Upper lobe of left lung (tissue), 6 donors: ENCODE results near the gene AGMO. TPM values are rescaled to one million over a fixed set of nuclear protein-coding genes. Genes with fewer than 3 reads are reported as not detected.
A peak's percentile ranks its signal among the peaks of the same experiment; 100 is the strongest.

Experiments used
- ATAC-seq, 2 donors: fragments of 200-7000 bp; cut with Tn5 transposase; one replicate each; pipeline ENCODE4 v1.9.1; 2022; ENCODE audit warnings: mild to moderate bottlenecking in 2 of 2, moderate library complexity in 2 of 2; ENCODE audit not compliant: low FRiP score in 2 of 2
- DNase-seq, 2 donors: peaks; one replicate each; pipeline ENCODE4 v3.0.0-alpha.2; 2019 to 2020
- H3K27ac ChIP-seq, 4 donors: fragments of 200-600 bp; sonication (generic); one replicate each; pipeline ENCODE4 v1.5.1; 2016 to 2019
- H3K27me3 ChIP-seq, 4 donors: fragments of 200-600 bp; sonication (generic); one replicate each; pipeline ENCODE4 v1.5.1; 2017 to 2019
- H3K36me3 ChIP-seq, 4 donors: fragments of 200-600 bp; sonication (generic); one replicate each; pipeline ENCODE4 v1.5.1; 2016 to 2019
- H3K4me1 ChIP-seq, 4 donors: fragments of 200-600 bp; sonication (generic); one replicate each; pipeline ENCODE4 v1.5.1; 2018 to 2019
- H3K4me3 ChIP-seq, 4 donors: fragments of 200-600 bp; sonication (generic); one replicate each; pipeline ENCODE4 v1.5.1; 2017 to 2019; ENCODE audit warnings: mild to moderate bottlenecking in 2 of 4, moderate library complexity in 1 of 4
- H3K9me3 ChIP-seq, 4 donors: fragments of 200-600 bp; sonication (generic); one replicate each; pipeline ENCODE4 v1.5.1; 2018 to 2019
- CTCF ChIP-seq, 6 experiments: fragments of 450-650 bp in 4 of 6; fragments of 200-600 bp in 2 of 6; sonication (generic) in 2 of 6; IDR thresholded peaks; one replicate each; pipeline ENCODE4 v1.5.1; 2016 to 2019; ENCODE audit warnings: antibody characterized with exemption in 6 of 6
- EP300 ChIP-seq, 4 donors: sonication (generic); formaldehyde crosslinking; IDR thresholded peaks; one replicate each; pipeline ENCODE4 v1.5.1; 2017; ENCODE audit warnings: antibody characterized with exemption in 4 of 4, control low read depth in 2 of 4
- POLR2A ChIP-seq, 4 donors: fragments of 450-650 bp; IDR thresholded peaks; one replicate each; pipeline ENCODE4 v1.5.1; 2016 to 2017; ENCODE audit warnings: antibody characterized with exemption in 4 of 4, mild to moderate bottlenecking in 2 of 4
- POLR2AphosphoS5 ChIP-seq, 2 donors: sonication (generic); formaldehyde crosslinking; IDR thresholded peaks; one replicate each; pipeline ENCODE4 v1.5.1; 2017; ENCODE audit warnings: antibody characterized with exemption in 2 of 2
- WGBS, 2 donors: methylation state at CpG; one replicate each; pipeline ENCODE4 v1.1.5; 2017 to 2018; 5-methylcytosine and 5-hydroxymethylcytosine counted together
- total RNA-seq, 6 donors: library from RNA; depleted of rRNA in 4 of 6; stranded (reverse); fragments of >200 nt in 4 of 6; gene quantifications; one replicate each; pipeline versions ENCODE4 v1.1.0 to v1.2.1, GENCODE V29; 2016 to 2021
- donor health status: DM: no; HTN: no; CAD: no; lungs with moderate emphysema.
- donor health status: DM: no; HTN: yes; CAD: no; lungs with severe emphysema.

The AGMO gene
- 1 to 10 TPM in 1 of 6 donors, under 1 TPM in 2, not detected in 3; 0.17 to 3.0 (median 0.20) TPM for total RNA-seq

DNA sequence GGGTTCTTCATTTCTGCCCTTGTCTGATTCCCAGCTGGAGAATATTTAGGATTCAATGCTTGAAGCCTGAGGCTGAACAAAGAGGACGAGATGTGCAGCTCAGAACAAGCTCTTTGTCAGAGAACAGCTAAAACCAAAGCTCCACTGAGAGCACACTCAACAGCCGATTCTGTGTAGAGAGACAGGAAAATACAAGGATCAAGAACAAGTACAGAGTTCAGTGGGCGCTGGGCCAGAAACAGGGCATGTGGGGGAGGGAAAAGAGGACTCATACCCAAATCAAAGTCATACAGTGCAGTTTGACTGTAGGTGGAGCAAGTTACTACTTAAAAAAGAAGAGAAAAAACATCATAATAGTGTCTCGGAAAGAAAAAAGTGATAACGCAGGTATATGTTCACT, at the start of gene AGMO:
TSS of gene AGMO (minus strand) at position 181 of the 400 bp plus-strand sequence.
- H3K4me1 ChIP-seq, result no peaks in the 10 kb centered on the region
- no peaks in the 10 kb centered on the region for H3K27me3 ChIP-seq
- H3K9me3 ChIP-seq, result no peaks in the 10 kb centered on the region
- no peaks in the 10 kb centered on the region for H3K36me3 ChIP-seq
- WGBS, 2 donors, result 57 to 61% methylated on average over 5 of the region's 5 CpGs
- H3K27ac ChIP-seq, result peak within 1 kb of the TSS in 2 of 4 donors; percentile 26 to 35
- peak in 1 of 2 donors; percentile 21 for DNase-seq
- TF ChIP-seq POLR2AphosphoS5 (IDR thresholded peaks at IDR 0.05) (no peak), CTCF (IDR thresholded peaks at IDR 0.05) (no peak), EP300 (IDR thresholded peaks at IDR 0.05) (no peak), POLR2A (IDR thresholded peaks at IDR 0.05) (no peak)
- ATAC-seq, result peak in 1 of 2 donors; percentile 35
- H3K4me3 ChIP-seq, result no peak within 1 kb of the TSS

DNA sequence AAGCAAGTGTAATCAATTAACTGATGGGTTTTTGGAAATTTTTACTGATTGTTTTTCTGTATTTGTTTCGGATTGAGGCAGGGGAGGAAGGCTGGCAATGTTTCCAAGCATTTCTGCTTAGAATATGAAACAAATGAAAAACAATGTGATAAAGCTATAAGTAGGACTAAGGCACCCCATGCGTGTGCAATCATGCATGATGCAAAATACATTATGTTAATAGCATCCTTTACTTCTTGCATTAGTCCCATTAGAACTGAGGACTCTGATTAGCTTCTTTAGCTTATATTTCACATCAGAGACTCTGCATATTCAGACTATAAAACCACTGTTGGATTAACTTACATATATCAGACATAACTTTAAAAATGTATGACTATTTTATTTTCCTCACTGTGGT, 48.7 kb upstream of the AGMO start:
- H3K27ac ChIP-seq, result no peak overlapping the region
- WGBS, 2 donors, result 79 to 89% methylated on average over 2 of the region's 2 CpGs
- no peaks in the 10 kb centered on the region for H3K27me3 ChIP-seq
- H3K4me3 ChIP-seq, result no peak overlapping the region
- DNase-seq, result no peak
- H3K4me1 ChIP-seq, result no peaks in the 10 kb centered on the region
- ATAC-seq, result no peak
- H3K9me3 ChIP-seq, result no peaks in the 10 kb centered on the region
- TF ChIP-seq POLR2AphosphoS5 (IDR thresholded peaks at IDR 0.05) (no peak), CTCF (IDR thresholded peaks at IDR 0.05) (no peak), POLR2A (IDR thresholded peaks at IDR 0.05) (no peak), EP300 (IDR thresholded peaks at IDR 0.05) (no peak)
- H3K36me3 ChIP-seq, result no peaks in the 10 kb centered on the region

GRCh38 chr7:15609287-15609686, 47.5 kb upstream of the AGMO start:
- 75 to 77% methylated on average over 2 of the region's 2 CpGs for WGBS, 2 donors
- TF ChIP-seq EP300 (IDR thresholded peaks at IDR 0.05) (no peak), POLR2AphosphoS5 (IDR thresholded peaks at IDR 0.05) (no peak), POLR2A (IDR thresholded peaks at IDR 0.05) (no peak), CTCF (IDR thresholded peaks at IDR 0.05) (no peak)

DNA sequence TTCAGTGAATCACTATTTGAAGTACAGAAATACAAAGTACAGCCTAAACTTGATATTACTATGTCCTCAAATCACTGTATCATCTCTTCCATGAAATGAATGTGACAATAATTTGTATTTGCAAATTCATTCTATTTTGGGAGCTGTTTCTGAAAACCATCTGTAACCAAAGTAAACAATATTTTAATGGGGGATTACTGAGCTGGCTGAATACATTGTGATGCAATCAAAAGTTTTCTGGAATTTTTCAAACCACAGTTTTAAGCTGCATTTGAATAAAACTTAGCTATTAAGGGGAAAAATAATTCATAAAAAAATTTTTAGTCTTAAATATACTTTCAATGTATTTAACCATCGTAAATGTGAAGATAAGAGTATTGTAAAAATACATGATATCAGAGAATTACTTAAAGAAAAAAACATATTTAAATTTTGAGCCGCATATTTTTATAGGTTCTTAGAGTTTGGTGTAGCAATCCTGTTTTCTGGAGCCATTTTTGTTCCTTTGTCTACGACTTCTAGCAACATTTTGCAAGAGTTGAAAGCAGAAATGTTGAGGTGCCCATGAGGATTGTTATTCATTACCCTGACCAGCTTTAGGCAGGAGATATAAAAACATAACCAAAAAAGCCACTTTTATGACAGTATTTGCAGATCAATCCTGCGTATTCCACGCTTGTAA, 45.9 kb upstream of the AGMO start:
- DNase-seq, result no peak
- ATAC-seq, result no peak
- no peak for TF ChIP-seq POLR2AphosphoS5 (IDR thresholded peaks at IDR 0.05)
- no peak for TF ChIP-seq CTCF (IDR thresholded peaks at IDR 0.05)
- TF ChIP-seq POLR2A (IDR thresholded peaks at IDR 0.05), result no peak
- no peak for TF ChIP-seq EP300 (IDR thresholded peaks at IDR 0.05)
- 88 to 90% methylated on average over 5 of the region's 5 CpGs for WGBS, 2 donors
- no peaks in the 10 kb centered on the region for H3K36me3 ChIP-seq
- H3K27ac ChIP-seq, result no peak overlapping the region
- H3K9me3 ChIP-seq, result no peaks in the 10 kb centered on the region
- H3K4me3 ChIP-seq, result no peak overlapping the region
- no peaks in the 10 kb centered on the region for H3K27me3 ChIP-seq
- H3K4me1 ChIP-seq, result no peaks in the 10 kb centered on the region

More at GRCh38 chr7:15609287-15609686, 47.5 kb upstream of the AGMO start:
- Histone ChIP-seq H3K27me3 (no peaks in the 10 kb centered on the region), H3K4me3 (no peak overlapping the region), H3K9me3 (no peaks in the 10 kb centered on the region), H3K4me1 (no peaks in the 10 kb centered on the region), H3K36me3 (no peaks in the 10 kb centered on the region), H3K27ac (no peak overlapping the region)
- ATAC-seq, result no peak
- no peak for DNase-seq

DNA sequence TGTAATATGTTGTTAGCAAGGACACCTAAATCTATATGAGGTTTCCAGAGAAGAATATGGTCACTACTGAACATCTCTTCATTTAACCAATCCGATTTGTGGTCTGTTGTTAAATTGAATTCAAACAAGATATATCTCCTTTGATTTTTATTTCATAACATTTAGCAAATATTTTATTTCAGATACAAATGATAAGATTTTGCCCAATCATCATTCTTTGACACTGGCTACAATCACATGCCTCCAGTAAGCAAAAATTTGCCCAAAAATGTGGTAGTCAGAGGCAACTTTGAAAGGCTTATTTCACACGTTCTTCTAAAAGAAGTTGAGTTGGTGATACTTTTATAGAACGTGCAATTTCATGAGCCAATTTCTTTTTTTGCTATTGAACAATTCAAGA, 44.7 kb upstream of the AGMO start:
- TF ChIP-seq POLR2AphosphoS5 (IDR thresholded peaks at IDR 0.05), result no peak
- no peak for TF ChIP-seq CTCF (IDR thresholded peaks at IDR 0.05)
- no peak for TF ChIP-seq POLR2A (IDR thresholded peaks at IDR 0.05)
- no peak for TF ChIP-seq EP300 (IDR thresholded peaks at IDR 0.05)
- Histone ChIP-seq H3K36me3 (no peaks in the 10 kb centered on the region), H3K27me3 (no peaks in the 10 kb centered on the region), H3K27ac (no peak overlapping the region), H3K4me3 (no peak overlapping the region), H3K4me1 (no peaks in the 10 kb centered on the region), H3K9me3 (no peaks in the 10 kb centered on the region)
- 80 to 82% methylated on average over 3 of the region's 3 CpGs for WGBS, 2 donors
- ATAC-seq (no peak), DNase-seq (no peak)
